Femur (tissue), 1 donor: ENCODE results near the gene IGFBP4.

ENCODE experiments used
- DNase-seq: peaks from one replicate; pipeline ENCODE4 v3.0.0-alpha.2; 2017

The IGFBP4 gene

GRCh38 chr17:40493697-40494096 is 50.4 kb downstream of the IGFBP4 start:
- no peak for DNase-seq

DNA sequence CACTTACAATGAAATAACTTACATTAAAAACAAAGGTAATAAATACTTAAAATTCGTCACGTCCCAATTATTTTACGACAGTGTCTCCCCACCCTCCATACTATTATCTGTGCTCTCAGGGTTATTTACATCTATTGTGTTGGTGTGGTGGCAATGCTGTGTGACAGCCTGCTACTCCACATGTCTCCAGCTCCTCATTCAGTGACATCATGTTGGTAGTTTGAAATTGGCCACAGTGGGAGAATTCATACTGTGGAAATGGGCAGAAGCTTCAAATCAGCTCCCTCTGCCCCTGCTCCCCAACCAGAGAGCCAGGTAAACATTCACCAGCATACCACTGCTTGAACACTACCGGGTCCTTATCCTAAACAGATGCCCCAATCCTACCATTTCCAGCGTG is 51.9 kb downstream of the IGFBP4 start:
- no peak for DNase-seq

GRCh38 chr17:40496170-40496569 is 52.9 kb downstream of the IGFBP4 start:
- DNase-seq = no peak

DNA sequence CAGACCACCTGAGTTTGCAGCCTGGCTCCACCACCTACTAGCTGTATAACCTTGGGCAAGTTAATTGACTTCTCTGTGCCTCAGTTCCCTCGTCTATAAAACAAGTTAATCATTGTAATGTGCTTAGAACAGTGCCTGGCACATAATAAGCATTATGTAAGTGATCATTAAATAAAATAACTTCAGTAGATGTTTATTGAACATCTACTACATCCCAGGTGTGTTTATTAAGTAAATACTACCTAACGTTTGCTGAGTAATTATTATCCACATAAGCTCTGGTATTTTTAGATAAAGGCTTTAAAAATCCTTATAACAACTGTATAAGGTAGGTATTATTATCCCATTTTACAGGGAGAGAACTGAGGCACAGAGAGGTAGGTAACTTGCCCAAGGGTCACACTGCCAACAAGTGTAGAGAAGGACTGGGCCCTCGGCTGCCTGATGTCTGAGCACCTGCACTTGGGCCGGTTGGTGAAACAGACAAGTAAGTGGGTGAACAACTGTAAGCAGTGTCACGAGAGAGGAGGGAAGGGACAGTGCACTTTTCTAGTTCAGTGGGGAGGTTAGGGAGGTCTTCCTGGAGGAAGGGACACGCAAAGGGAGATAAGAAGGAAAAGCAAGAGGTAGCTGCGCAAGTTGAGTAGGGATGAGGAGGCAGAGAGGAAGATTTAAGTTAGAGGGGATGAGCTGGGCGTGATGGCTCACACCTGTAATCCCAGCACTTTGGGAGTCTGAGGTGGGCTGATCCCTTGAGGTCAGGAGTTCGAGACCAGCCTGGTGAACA is 53.6 kb downstream of the IGFBP4 start:
- no peak for DNase-seq

GRCh38 chr17:40497695-40498094 is 54.4 kb downstream of the IGFBP4 start:
- DNase-seq = no peak

DNA sequence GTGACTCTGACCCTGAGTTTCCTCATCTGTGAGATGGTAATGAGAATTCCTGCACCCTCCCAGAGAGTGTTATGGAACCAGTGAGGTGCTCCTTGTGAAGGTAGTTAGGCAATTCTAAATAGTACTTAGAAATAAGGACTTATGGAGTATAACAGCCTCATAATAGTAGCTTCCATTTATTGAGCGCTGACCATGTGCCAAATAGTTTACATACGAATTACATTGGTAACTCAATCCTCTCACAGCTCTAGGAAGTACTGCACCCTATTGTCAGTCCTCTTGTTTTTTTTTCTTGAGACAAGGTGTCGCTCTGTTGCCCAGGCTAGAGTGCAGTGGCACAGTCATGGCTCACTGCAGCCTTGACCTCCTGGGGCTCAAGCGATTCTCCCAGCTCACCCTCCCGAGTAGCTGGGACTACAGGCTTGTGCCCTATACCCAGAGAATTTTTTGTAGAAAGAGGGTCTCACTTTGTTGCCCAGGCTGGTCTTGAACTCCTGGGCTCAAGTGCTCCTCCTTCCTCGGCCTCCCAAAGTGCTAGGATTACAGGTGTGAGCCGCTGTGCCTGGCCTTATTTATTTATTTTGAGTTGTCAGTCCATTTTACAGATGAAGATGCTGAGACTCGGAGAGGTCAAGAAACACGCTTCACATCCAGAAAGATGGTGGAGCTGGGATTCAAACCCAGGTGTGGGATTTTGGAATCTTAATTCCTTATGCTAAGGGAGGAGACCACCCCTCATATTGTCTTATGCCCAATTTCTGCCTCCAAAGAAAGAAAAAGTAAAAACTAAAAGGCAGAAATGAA is 55.2 kb downstream of the IGFBP4 start:
- no peak for DNase-seq

DNA sequence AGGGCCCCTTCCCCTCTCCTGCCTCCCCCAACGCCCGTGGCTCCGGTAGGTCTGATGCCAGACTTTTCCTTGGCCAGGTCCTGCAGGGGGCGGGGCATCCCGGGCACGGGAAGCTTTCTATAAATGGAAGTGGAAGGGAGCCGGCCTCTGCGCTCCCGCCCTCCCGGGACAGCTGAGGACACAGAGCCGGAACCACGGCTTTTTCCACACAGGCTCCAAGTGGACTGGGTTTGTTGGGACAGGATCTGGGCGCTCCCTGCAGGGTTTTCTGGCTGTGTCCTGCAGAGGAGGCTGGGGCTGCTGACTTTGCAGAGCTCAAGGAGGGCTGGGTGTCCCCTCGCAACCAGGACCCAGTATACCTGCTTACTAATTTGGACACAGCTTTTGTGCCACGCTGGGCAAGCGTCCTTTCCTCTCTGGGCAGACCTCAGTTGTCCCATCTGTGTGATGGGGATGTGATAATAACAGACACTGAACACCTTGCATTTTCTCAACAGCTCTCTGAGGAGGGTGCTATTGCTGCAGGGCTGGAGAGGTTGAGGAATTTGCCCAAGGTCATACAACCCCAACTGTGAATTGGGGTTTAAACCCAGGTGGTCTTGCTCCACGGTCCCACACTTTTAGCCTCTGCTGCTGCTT is 56.4 kb downstream of the IGFBP4 start:
- peak; percentile 81 for DNase-seq

DNA sequence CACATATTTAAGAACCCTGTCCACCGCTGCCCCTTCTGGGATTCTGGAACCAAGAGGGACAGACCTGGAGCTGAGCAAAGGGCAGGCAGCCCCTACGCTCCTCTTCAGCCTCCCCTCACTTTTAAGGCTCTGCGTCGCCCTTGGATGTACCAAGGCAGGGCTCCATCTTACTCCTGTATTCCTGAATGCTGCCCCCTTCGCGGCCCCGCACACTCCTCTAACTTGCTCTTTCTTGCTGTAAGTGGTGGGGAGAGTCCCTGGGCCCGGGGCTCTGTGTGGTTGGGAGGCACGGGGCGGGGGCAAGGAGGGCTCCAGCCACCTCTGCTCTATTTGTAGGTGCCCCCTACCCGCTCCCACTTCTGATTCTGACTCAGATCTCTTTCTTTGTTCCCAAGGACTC is 56.9 kb downstream of the IGFBP4 start:
- DNase-seq = no peak

GRCh38 chr17:40500709-40501108 is 57.5 kb downstream of the IGFBP4 start:
- DNase-seq = no peak

DNA sequence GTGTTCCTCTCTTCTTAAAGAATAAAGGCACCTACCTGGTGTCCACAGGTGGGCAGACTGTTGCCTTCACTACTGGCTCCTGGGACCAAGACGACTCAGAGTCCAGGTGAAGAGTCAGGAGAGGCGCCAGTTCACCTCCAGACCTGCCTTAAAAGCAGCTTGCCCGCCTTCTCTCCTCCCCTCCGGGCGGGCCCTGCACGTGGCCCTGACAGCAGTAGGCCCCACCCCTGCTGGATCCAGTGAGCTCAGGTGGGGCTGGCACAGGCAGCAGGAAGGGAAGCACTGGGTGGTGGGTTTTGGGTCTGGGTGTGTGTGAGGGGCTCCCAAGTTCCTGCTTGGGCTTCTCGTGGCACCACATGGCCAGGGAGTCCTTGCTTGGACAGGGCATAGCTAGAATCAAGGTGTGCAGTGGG is 58.3 kb downstream of the IGFBP4 start, which contains the start of gene TNS4:
Gene TNS4, minus strand, starts transcription at position 125 of the 413 bp plus-strand sequence. CDS start 5,198 bp downstream, outside the sequence.
- DNase-seq = no peak

- no peak for DNase-seq
Observed at GRCh38 chr17:40502716-40503115, 59.5 kb downstream of the IGFBP4 start.

- no peak for DNase-seq
Observed at GRCh38 chr17:40503154-40503553, 59.9 kb downstream of the IGFBP4 start.

DNA sequence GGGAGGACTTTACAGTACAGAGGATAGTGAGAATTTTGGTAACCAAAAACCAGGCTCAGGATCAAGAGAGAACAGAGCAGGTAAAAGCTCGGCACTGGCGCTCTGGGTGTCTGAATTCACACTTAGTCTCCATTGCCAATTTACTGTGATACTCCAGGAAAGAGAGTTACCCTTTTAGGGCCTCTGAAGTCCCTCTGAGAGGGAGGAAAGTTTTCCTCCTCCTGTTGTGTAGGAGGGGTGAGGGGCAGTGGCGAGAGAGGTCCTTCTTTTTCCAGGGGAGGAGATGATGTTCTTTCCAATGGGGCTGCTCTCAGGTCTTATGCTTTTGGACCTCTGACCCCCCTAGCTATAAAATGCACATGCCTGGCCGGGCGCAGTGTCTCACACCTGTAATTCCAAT is 63.5 kb downstream of the IGFBP4 start:
- no peak for DNase-seq
